ENCODE data around the gene HARBI1. TPM values are rescaled to one million over a fixed set of nuclear protein-coding genes. Genes with fewer than 3 reads are reported as not detected.

Gene HARBI1
- total RNA-seq, 1 donor from 2014 or later: 8.1 TPM

GRCh38 chr11:46658259-46658658 is 41.2 kb upstream of the HARBI1 start:
- peaks cover under 1% of the 10 kb centered on the region for H4K20me1 ChIP-seq (ENCODE audit: insufficient read depth, low read length)
- H3K4me3 ChIP-seq (ENCODE audit: insufficient read depth, low read depth, low read length): no peak overlapping the region
- no peak overlapping the region for H3K4me2 ChIP-seq (ENCODE audit: low read length)
- no peaks in the 10 kb centered on the region for H3K9me3 Mint-ChIP-seq (ENCODE audit: unreplicated experiment)
- no peaks in the 10 kb centered on the region for H3K9me3 ChIP-seq (ENCODE audit: insufficient read depth, low read depth, low read length)
- no peaks in the 10 kb centered on the region for H3K27me3 ChIP-seq (ENCODE audit: insufficient read depth, low read length)
- peaks cover 2% of the 10 kb centered on the region for H3K4me1 ChIP-seq (ENCODE audit: insufficient read depth, low read length)
- H3K36me3 Mint-ChIP-seq (ENCODE audit: low read depth, unreplicated experiment): peaks cover 22% of the 10 kb centered on the region
- FAIRE-seq: no peak
- H3K4me1 Mint-ChIP-seq (ENCODE audit: low read depth, unreplicated experiment): peaks cover 33% of the 10 kb centered on the region
- H3K36me3 ChIP-seq (ENCODE audit: insufficient read depth, low read length): peaks cover 48% of the 10 kb centered on the region
- peak; percentile 62 for DNase-seq (ENCODE audit: low read depth)
- H3K27ac Mint-ChIP-seq (ENCODE audit: unreplicated experiment): peak overlapping the region; percentile 29
- H3K27me3 Mint-ChIP-seq (ENCODE audit: low read depth, unreplicated experiment): no peaks in the 10 kb centered on the region
- H3K4me3 Mint-ChIP-seq (ENCODE audit: unreplicated experiment): no peak overlapping the region
- no peak overlapping the region for H3K27ac ChIP-seq (ENCODE audit: low read depth, low read length)
- H3K9ac ChIP-seq (ENCODE audit: low read length): no peak overlapping the region
- H2AFZ ChIP-seq (ENCODE audit: low read depth, low read length): no peak overlapping the region
- TF ChIP-seq, protein P1, sequence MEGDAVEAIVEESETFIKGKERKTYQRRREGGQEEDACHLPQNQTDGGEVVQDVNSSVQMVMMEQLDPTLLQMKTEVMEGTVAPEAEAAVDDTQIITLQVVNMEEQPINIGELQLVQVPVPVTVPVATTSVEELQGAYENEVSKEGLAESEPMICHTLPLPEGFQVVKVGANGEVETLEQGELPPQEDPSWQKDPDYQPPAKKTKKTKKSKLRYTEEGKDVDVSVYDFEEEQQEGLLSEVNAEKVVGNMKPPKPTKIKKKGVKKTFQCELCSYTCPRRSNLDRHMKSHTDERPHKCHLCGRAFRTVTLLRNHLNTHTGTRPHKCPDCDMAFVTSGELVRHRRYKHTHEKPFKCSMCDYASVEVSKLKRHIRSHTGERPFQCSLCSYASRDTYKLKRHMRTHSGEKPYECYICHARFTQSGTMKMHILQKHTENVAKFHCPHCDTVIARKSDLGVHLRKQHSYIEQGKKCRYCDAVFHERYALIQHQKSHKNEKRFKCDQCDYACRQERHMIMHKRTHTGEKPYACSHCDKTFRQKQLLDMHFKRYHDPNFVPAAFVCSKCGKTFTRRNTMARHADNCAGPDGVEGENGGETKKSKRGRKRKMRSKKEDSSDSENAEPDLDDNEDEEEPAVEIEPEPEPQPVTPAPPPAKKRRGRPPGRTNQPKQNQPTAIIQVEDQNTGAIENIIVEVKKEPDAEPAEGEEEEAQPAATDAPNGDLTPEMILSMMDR (IDR thresholded peaks at IDR 0.05; ENCODE audit: insufficient read depth, low read depth, low read length): no peak
- no peak for TF ChIP-seq EZH2 (IDR thresholded peaks at IDR 0.05; ENCODE audit: insufficient read depth, low read length)
- no peaks in the 10 kb centered on the region for H3K79me2 ChIP-seq (ENCODE audit: insufficient read depth, low read length)

GRCh38 chr11:46657186-46657585 is 40.2 kb upstream of the HARBI1 start:
- FAIRE-seq (no peak), DNase-seq (ENCODE audit: low read depth) (no peak)
- Histone ChIP-seq H3K4me3 (ENCODE audit: insufficient read depth, low read depth, low read length) (no peak overlapping the region), H3K27me3 (ENCODE audit: insufficient read depth, low read length) (no peaks in the 10 kb centered on the region), H3K79me2 (ENCODE audit: insufficient read depth, low read length) (no peaks in the 10 kb centered on the region), H2AFZ (ENCODE audit: low read depth, low read length) (no peak overlapping the region), H3K9me3 (ENCODE audit: insufficient read depth, low read depth, low read length) (no peaks in the 10 kb centered on the region), H3K4me2 (ENCODE audit: low read length) (no peak overlapping the region), H3K4me1 (ENCODE audit: insufficient read depth, low read length) (no peaks in the 10 kb centered on the region), H4K20me1 (ENCODE audit: insufficient read depth, low read length) (no peaks in the 10 kb centered on the region), H3K27ac (ENCODE audit: low read depth, low read length) (no peak overlapping the region), H3K9ac (ENCODE audit: low read length) (no peak overlapping the region), H3K36me3 (ENCODE audit: insufficient read depth, low read length) (peaks cover 43% of the 10 kb centered on the region)
- no peaks in the 10 kb centered on the region for H3K9me3 Mint-ChIP-seq (ENCODE audit: unreplicated experiment)
- H3K27ac Mint-ChIP-seq (ENCODE audit: unreplicated experiment): peak overlapping the region; percentile 58
- no peak overlapping the region for H3K4me3 Mint-ChIP-seq (ENCODE audit: unreplicated experiment)
- no peaks in the 10 kb centered on the region for H3K27me3 Mint-ChIP-seq (ENCODE audit: low read depth, unreplicated experiment)
- TF ChIP-seq, protein P1 (IDR thresholded peaks at IDR 0.05; ENCODE audit: insufficient read depth, low read depth, low read length): no peak
- no peak for TF ChIP-seq EZH2 (IDR thresholded peaks at IDR 0.05; ENCODE audit: insufficient read depth, low read length)
- peaks cover 25% of the 10 kb centered on the region for H3K36me3 Mint-ChIP-seq (ENCODE audit: low read depth, unreplicated experiment)
- peaks cover 32% of the 10 kb centered on the region for H3K4me1 Mint-ChIP-seq (ENCODE audit: low read depth, unreplicated experiment)

GRCh38 chr11:46655631-46656030 is 38.6 kb upstream of the HARBI1 start:
- no peak overlapping the region for H3K4me3 Mint-ChIP-seq (ENCODE audit: unreplicated experiment)
- no peak for DNase-seq (ENCODE audit: low read depth)
- TF ChIP-seq EZH2 (IDR thresholded peaks at IDR 0.05; ENCODE audit: insufficient read depth, low read length): no peak
- TF ChIP-seq, protein P1 (IDR thresholded peaks at IDR 0.05; ENCODE audit: insufficient read depth, low read depth, low read length): no peak
- no peaks in the 10 kb centered on the region for H3K27me3 Mint-ChIP-seq (ENCODE audit: low read depth, unreplicated experiment)
- Histone ChIP-seq H3K4me3 (ENCODE audit: insufficient read depth, low read depth, low read length) (no peak overlapping the region), H3K4me2 (ENCODE audit: low read length) (no peak overlapping the region), H3K79me2 (ENCODE audit: insufficient read depth, low read length) (no peaks in the 10 kb centered on the region), H3K9ac (ENCODE audit: low read length) (no peak overlapping the region), H3K27ac (ENCODE audit: low read depth, low read length) (no peak overlapping the region), H3K9me3 (ENCODE audit: insufficient read depth, low read depth, low read length) (no peaks in the 10 kb centered on the region), H3K27me3 (ENCODE audit: insufficient read depth, low read length) (no peaks in the 10 kb centered on the region), H4K20me1 (ENCODE audit: insufficient read depth, low read length) (no peaks in the 10 kb centered on the region), H2AFZ (ENCODE audit: low read depth, low read length) (no peak overlapping the region), H3K36me3 (ENCODE audit: insufficient read depth, low read length) (peaks cover 55% of the 10 kb centered on the region), H3K4me1 (ENCODE audit: insufficient read depth, low read length) (no peaks in the 10 kb centered on the region)
- peaks cover 39% of the 10 kb centered on the region for H3K4me1 Mint-ChIP-seq (ENCODE audit: low read depth, unreplicated experiment)
- no peak overlapping the region for H3K27ac Mint-ChIP-seq (ENCODE audit: unreplicated experiment)
- H3K9me3 Mint-ChIP-seq (ENCODE audit: unreplicated experiment): no peaks in the 10 kb centered on the region
- FAIRE-seq: no peak
- peaks cover 33% of the 10 kb centered on the region for H3K36me3 Mint-ChIP-seq (ENCODE audit: low read depth, unreplicated experiment)
